ENCODE data around the gene SRSF3.

- no peak for TF ChIP-seq CBX2 (IDR thresholded peaks at IDR 0.05; ENCODE audit: borderline replicate concordance, low read depth)
- TF ChIP-seq, protein P1, sequence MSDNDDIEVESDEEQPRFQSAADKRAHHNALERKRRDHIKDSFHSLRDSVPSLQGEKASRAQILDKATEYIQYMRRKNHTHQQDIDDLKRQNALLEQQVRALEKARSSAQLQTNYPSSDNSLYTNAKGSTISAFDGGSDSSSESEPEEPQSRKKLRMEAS (IDR thresholded peaks at IDR 0.05): no peak
- no peak for TF ChIP-seq POLR2A (IDR thresholded peaks at IDR 0.05; ENCODE audit: low read length)
- no peak for TF ChIP-seq EHMT2 (IDR thresholded peaks at IDR 0.05; ENCODE audit: low read depth)
- TF ChIP-seq FOSL2 (IDR thresholded peaks at IDR 0.05): no peak
- TF ChIP-seq FOSL2 (CRISPR knock-in tag; IDR thresholded peaks at IDR 0.05): no peak
- no peak for TF ChIP-seq PBX3 (IDR thresholded peaks at IDR 0.05)
- TF ChIP-seq CTCF (IDR thresholded peaks at IDR 0.05): no peak
- TF ChIP-seq CHD4 (IDR thresholded peaks at IDR 0.05; ENCODE audit: borderline replicate concordance): no peak
These were observed 27.7 kb upstream of the SRSF3 start for GRCh38 chr6:36566418-36566905.

All from A549 (cell line).